Muscle layer of colon (tissue), 2 donors: ENCODE data around the gene HNRNPUL2.
"Not testable (repeated sequence)": the region's sequence is repeated elsewhere in the genome, so short reads cannot be mapped to it uniquely, and the experiment has no call there.

Source experiments
- H3K27ac ChIP-seq: one replicate; pipeline ENCODE4 v1.7.0; 2013; ENCODE audit warnings: low read depth, mild to moderate bottlenecking, low read length, moderate library complexity
- H3K27me3 ChIP-seq, 2 donors: one replicate each; pipeline ENCODE4 v1.7.0; 2013; ENCODE audit warnings: low read length in 2 of 2, mild to moderate bottlenecking in 2 of 2; ENCODE audit not compliant: insufficient read depth in 2 of 2, control insufficient read depth in 1 of 2
- H3K36me3 ChIP-seq: one replicate; pipeline ENCODE4 v1.7.0; 2013; ENCODE audit warnings: mild to moderate bottlenecking, low read length; ENCODE audit not compliant: insufficient read depth
- H3K4me1 ChIP-seq: one replicate; pipeline ENCODE4 v1.7.0; 2013; ENCODE audit warnings: mild to moderate bottlenecking, low read length; ENCODE audit not compliant: insufficient read depth
- H3K4me3 ChIP-seq, 2 donors: one replicate each; pipeline ENCODE4 v1.7.0; 2013; ENCODE audit warnings: low read length in 2 of 2, low read depth in 1 of 2, mild to moderate bottlenecking in 1 of 2, moderate library complexity in 1 of 2
- H3K9ac ChIP-seq: one replicate; pipeline ENCODE4 v1.7.0; 2013; ENCODE audit warnings: low read length
- H3K9me3 ChIP-seq: one replicate; pipeline ENCODE4 v1.7.0; 2013; ENCODE audit warnings: mild to moderate bottlenecking, low read length
- donor health status: abdominal sarcoma.
- donor health status: Adenocarcinoma of cecum.

The HNRNPUL2 gene

GRCh38 chr11:62676698-62677097 lies 50.6 kb downstream of the HNRNPUL2 start:
- peaks cover 17% of the 10 kb centered on the region for H3K36me3 ChIP-seq
- no peaks in the 10 kb centered on the region for H3K27me3 ChIP-seq
- H3K4me3 ChIP-seq: no peak overlapping the region
- H3K27ac ChIP-seq: no peak overlapping the region
- H3K9ac ChIP-seq: no peak overlapping the region
- no peaks in the 10 kb centered on the region for H3K9me3 ChIP-seq
- peaks cover 22% of the 10 kb centered on the region for H3K4me1 ChIP-seq

GRCh38 chr11:62675415-62675814 lies 51.8 kb downstream of the HNRNPUL2 start:
- not testable (repeated sequence) for H3K4me3 ChIP-seq, H3K27ac ChIP-seq, H3K27me3 ChIP-seq, H3K9ac ChIP-seq, H3K9me3 ChIP-seq
- Histone ChIP-seq H3K36me3 (peaks cover 17% of the 10 kb centered on the region), H3K4me1 (peaks cover 22% of the 10 kb centered on the region)

- Histone ChIP-seq H3K27ac (no peak overlapping the region), H3K9me3 (no peaks in the 10 kb centered on the region), H3K9ac (no peak overlapping the region), H3K27me3 (no peaks in the 10 kb centered on the region), H3K4me1 (peaks cover 19% of the 10 kb centered on the region), H3K4me3 (no peak overlapping the region), H3K36me3 (peaks cover 17% of the 10 kb centered on the region)
These were observed 54.1 kb downstream of the HNRNPUL2 start for GRCh38 chr11:62673196-62673525.

GRCh38 chr11:62671608-62672389 lies 55.5 kb downstream of the HNRNPUL2 start, which contains the start of the genes LBHD1 and UQCC3:
TSS of gene LBHD1 (minus strand) at chr11:62672267. CDS start at chr11:62670031, 2,236 bp downstream.
TSS of gene UQCC3 (plus strand) at chr11:62671673. CDS start at chr11:62671746, 73 bp downstream.
- H3K9me3 ChIP-seq: no peaks in the 10 kb centered on the region
- H3K9ac ChIP-seq: peak within 1 kb of the TSS; percentile 62
- H3K4me3 ChIP-seq: peak within 1 kb of the TSS; percentile 43 to 64
- peak within 1 kb of the TSS; percentile 94 for H3K27ac ChIP-seq
- H3K27me3 ChIP-seq: no peaks in the 10 kb centered on the region
- H3K4me1 ChIP-seq: peaks cover 24% of the 10 kb centered on the region
- H3K36me3 ChIP-seq: peaks cover 15% of the 10 kb centered on the region

- Histone ChIP-seq H3K27ac (peak overlapping the region; percentile 94), H3K36me3 (peaks cover 10% of the 10 kb centered on the region), H3K4me1 (peaks cover 30% of the 10 kb centered on the region), H3K9ac (peak overlapping the region; percentile 62), H3K9me3 (no peaks in the 10 kb centered on the region), H3K27me3 (no peaks in the 10 kb centered on the region), H3K4me3 (peak overlapping the region; percentile 43 to 64)
These were observed 56.0 kb downstream of the HNRNPUL2 start for GRCh38 chr11:62671236-62671607.

- H3K27me3 ChIP-seq: no peaks in the 10 kb centered on the region
- H3K4me1 ChIP-seq: peaks cover 34% of the 10 kb centered on the region
- no peak overlapping the region for H3K4me3 ChIP-seq
- H3K27ac ChIP-seq: no peak overlapping the region
- H3K9ac ChIP-seq: no peak overlapping the region
- peaks cover 8% of the 10 kb centered on the region for H3K36me3 ChIP-seq
- no peaks in the 10 kb centered on the region for H3K9me3 ChIP-seq
These were observed 57.7 kb downstream of the HNRNPUL2 start for GRCh38 chr11:62669420-62670161.

GRCh38 chr11:62667460-62667859 lies 59.8 kb downstream of the HNRNPUL2 start:
- H3K9ac ChIP-seq: peak overlapping the region; percentile 3
- no peak overlapping the region for H3K4me3 ChIP-seq
- peaks cover 28% of the 10 kb centered on the region for H3K4me1 ChIP-seq
- H3K36me3 ChIP-seq: peaks cover 16% of the 10 kb centered on the region
- H3K9me3 ChIP-seq: no peaks in the 10 kb centered on the region
- no peak overlapping the region for H3K27ac ChIP-seq
- H3K27me3 ChIP-seq: no peaks in the 10 kb centered on the region

- Histone ChIP-seq H3K4me1 (peaks cover 28% of the 10 kb centered on the region), H3K27me3 (no peaks in the 10 kb centered on the region), H3K9me3 (no peaks in the 10 kb centered on the region), H3K27ac (peak overlapping the region; percentile 95), H3K4me3 (peak overlapping the region; percentile 75 to 91), H3K9ac (peak overlapping the region; percentile 88), H3K36me3 (peaks cover 17% of the 10 kb centered on the region)
These were observed 60.9 kb downstream of the HNRNPUL2 start for GRCh38 chr11:62666259-62666926.

GRCh38 chr11:62665599-62666258 lies 61.5 kb downstream of the HNRNPUL2 start:
- peaks cover 28% of the 10 kb centered on the region for H3K4me1 ChIP-seq
- H3K9ac ChIP-seq: peak overlapping the region; percentile 88
- peaks cover 17% of the 10 kb centered on the region for H3K36me3 ChIP-seq
- no peaks in the 10 kb centered on the region for H3K27me3 ChIP-seq
- H3K4me3 ChIP-seq: peak overlapping the region; percentile 75 to 91
- H3K27ac ChIP-seq: peak overlapping the region; percentile 95
- no peaks in the 10 kb centered on the region for H3K9me3 ChIP-seq

- H3K27ac ChIP-seq: peak within 1 kb of the TSS; percentile 95
- H3K9me3 ChIP-seq: no peaks in the 10 kb centered on the region
- peak within 1 kb of the TSS; percentile 88 for H3K9ac ChIP-seq
- H3K4me3 ChIP-seq: peak within 1 kb of the TSS; percentile 75 to 91
- H3K36me3 ChIP-seq: peaks cover 17% of the 10 kb centered on the region
- no peaks in the 10 kb centered on the region for H3K27me3 ChIP-seq
- peaks cover 28% of the 10 kb centered on the region for H3K4me1 ChIP-seq
These were observed 62.1 kb downstream of the HNRNPUL2 start, which contains the start of the genes C11orf98 and CSKMT for GRCh38 chr11:62665075-62665598. TSS of gene C11orf98 (minus strand) at chr11:62665210. CDS start at chr11:62665169, 41 bp downstream. TSS of gene CSKMT (plus strand) at chr11:62665312. CDS start at chr11:62665880, 568 bp downstream.
